Esophagus squamous epithelium (tissue), 4 donors: ENCODE data around the gene ERBB3.

Experiments used
- POLR2A ChIP-seq, 4 donors: fragments of 450-650 bp; IDR thresholded peaks; one replicate each; pipeline ENCODE4 v1.6.1; 2017; ENCODE audit warnings: antibody characterized with exemption in 4 of 4, mild to moderate bottlenecking in 4 of 4, moderate library complexity in 3 of 4
- TF ChIP-seq, protein P1 (sequence below), 6 experiments: fragments of 450-650 bp in 4 of 6; fragments of 200-600 bp in 2 of 6; sonication (generic) in 2 of 6; IDR thresholded peaks; one replicate each; pipeline ENCODE4 v1.5.1; 2016 to 2019; ENCODE audit warnings: antibody characterized with exemption in 6 of 6, mild to moderate bottlenecking in 4 of 6, moderate library complexity in 4 of 6

DNA sequence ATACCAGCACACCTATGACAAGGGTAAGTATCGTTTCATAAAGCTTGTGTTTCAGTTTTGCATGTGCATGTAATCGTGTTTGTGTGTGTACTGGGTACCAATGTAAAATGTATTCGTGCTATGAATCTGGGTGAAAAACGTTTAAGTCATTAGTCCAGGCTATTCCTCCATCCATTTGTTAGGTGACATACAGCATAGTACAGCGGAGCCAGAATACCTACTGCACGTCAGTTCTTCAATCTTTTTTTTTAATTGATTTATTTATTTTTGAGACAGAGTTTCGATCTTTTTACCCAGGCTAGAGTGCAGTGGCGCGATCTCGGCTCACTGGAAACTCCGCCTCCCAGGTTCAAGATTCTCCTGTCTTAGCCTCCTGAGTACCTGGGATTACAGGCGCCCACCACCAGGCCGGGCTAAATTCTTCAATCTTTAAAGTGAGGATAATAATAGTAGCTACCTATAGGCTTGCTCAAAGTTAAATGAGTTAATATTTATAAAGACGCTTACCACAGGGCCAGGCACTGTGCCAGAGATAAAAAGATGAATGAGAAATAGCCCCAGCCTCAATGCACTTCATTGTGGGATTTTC is 38.9 kb upstream of the ERBB3 start:
- TF ChIP-seq, protein P1, sequence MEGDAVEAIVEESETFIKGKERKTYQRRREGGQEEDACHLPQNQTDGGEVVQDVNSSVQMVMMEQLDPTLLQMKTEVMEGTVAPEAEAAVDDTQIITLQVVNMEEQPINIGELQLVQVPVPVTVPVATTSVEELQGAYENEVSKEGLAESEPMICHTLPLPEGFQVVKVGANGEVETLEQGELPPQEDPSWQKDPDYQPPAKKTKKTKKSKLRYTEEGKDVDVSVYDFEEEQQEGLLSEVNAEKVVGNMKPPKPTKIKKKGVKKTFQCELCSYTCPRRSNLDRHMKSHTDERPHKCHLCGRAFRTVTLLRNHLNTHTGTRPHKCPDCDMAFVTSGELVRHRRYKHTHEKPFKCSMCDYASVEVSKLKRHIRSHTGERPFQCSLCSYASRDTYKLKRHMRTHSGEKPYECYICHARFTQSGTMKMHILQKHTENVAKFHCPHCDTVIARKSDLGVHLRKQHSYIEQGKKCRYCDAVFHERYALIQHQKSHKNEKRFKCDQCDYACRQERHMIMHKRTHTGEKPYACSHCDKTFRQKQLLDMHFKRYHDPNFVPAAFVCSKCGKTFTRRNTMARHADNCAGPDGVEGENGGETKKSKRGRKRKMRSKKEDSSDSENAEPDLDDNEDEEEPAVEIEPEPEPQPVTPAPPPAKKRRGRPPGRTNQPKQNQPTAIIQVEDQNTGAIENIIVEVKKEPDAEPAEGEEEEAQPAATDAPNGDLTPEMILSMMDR (IDR thresholded peaks at IDR 0.05), result peak in 2 of 6 experiments; percentile 16 to 30
- no peak for TF ChIP-seq POLR2A (IDR thresholded peaks at IDR 0.05)
